C4-2B (cell line): ENCODE results near the gene UNC119.

Experiments used
- CTCF ChIP-seq: fragments of 450-650 bp; conservative IDR thresholded peaks from 2 replicates; pipeline ENCODE4 v1.5.1; 2017; ENCODE audit warnings: mild to moderate bottlenecking
- ZFX ChIP-seq: fragments of 450-650 bp; IDR thresholded peaks from 2 replicates; pipeline ENCODE4 v1.6.1; 2017

- TF ChIP-seq CTCF (no peak), ZFX (no peak)
Measured at GRCh38 chr17:28509789-28510188, 42.6 kb downstream of the UNC119 start.
